K562 (cell line): Measurements from ENCODE around the gene ZNF385C. TPM values are rescaled to one million over a fixed set of nuclear protein-coding genes. Genes with fewer than 3 reads are reported as not detected.

Experiments
- PHTF2 ChIP-seq: fragments of 250-450 bp; sonication (Bioruptor Pico); IDR thresholded peaks from 2 replicates; pipeline ENCODE4 v1.5.0; 2021; ENCODE audit warnings: mild to moderate bottlenecking
- SAFB ChIP-seq: fragments of 200-400 bp; formaldehyde crosslinking; IDR thresholded peaks from 2 replicates; pipeline ENCODE4 v1.6.1; 2017; ENCODE audit warnings: low read depth, low read length, borderline replicate concordance
- TAF1 ChIP-seq: IDR thresholded peaks from 2 replicates; pipeline ENCODE4 v1.6.1; 2011; ENCODE audit warnings: mild to moderate bottlenecking, low read length, moderate library complexity; ENCODE audit not compliant: insufficient read depth, control insufficient read depth, severe bottlenecking; ENCODE audit errors: extremely low read depth
- ZNF592 ChIP-seq: fragments of 450-650 bp; IDR thresholded peaks from 2 replicates; pipeline ENCODE4 v1.6.1; 2017; ENCODE audit warnings: antibody characterized with exemption, mild to moderate bottlenecking
- polyA plus RNA-seq, 8 experiments: library from polyadenylated mRNA; depleted of rRNA in 4 of 8; stranded (reverse) in 5 of 8; unstranded in 3 of 8; fragments of >200 nt; fragmentation: Nextera tagmentation in 2 of 8; fragmentation: Illumina TruSeq in 1 of 8; extraction: Ambion mirVana in 2 of 8; extraction: Trizol in 1 of 8; gene quantifications; 2 replicates each; pipeline versions ENCODE4 v1.2.1 to v1.2.3, GENCODE V29; 2011 to 2014; ENCODE audit warnings: inconsistent platforms in 1 of 8, missing spikeins in 1 of 8
- total RNA-seq, 7 experiments: library from RNA; depleted of rRNA in 6 of 7; stranded (reverse); fragments of >200 nt in 6 of 7; fragmentation: Illumina TruSeq in 2 of 7; extraction: Trizol in 2 of 7; gene quantifications; 2 replicates each; pipeline versions ENCODE4 v1.2.1 to v1.2.3, GENCODE V29; 2011 to 2021; ENCODE audit warnings: low replicate concordance in 1 of 7

Gene ZNF385C
- total and polyA plus RNA-seq, 9 of the 15 experiments (the other 6 are each of a cell fraction or from before 2014, with no cell fraction given) = 0.03 to 0.35 (median 0.18) TPM; not detected in 1

GRCh38 chr17:42019509-42020404 lies 78.5 kb downstream of the ZNF385C start, which contains the start of gene NKIRAS2 (continued):
- TF ChIP-seq PHTF2 (CRISPR knock-in tag) = no peak
- TF ChIP-seq SAFB = no peak
- TF ChIP-seq TAF1 = peak; percentile 83
- TF ChIP-seq ZNF592 = peak; percentile 66
- TF ChIP-seq, all 486 proteins: peak for 110
